22Rv1 (cell line): ENCODE measurements around the gene HOXD12.

Source experiments
- H3K27ac ChIP-seq: fragments of 450-650 bp; 2 replicates; pipeline ENCODE4 v1.5.1; 2017
- ZFX ChIP-seq: fragments of 450-650 bp; IDR thresholded peaks from 2 replicates; pipeline ENCODE4 v1.6.1; 2017; ENCODE audit warnings: antibody characterized with exemption, borderline replicate concordance
- TF ChIP-seq, protein P1 (sequence below): fragments of 450-650 bp; IDR thresholded peaks from 2 replicates; pipeline ENCODE4 v1.5.1; 2017; ENCODE audit warnings: mild to moderate bottlenecking

The HOXD12 gene

GRCh38 chr2:176091329-176092258, 8.0 kb upstream of the HOXD12 start:
- no peak overlapping the region for H3K27ac ChIP-seq
- TF ChIP-seq, protein P1, sequence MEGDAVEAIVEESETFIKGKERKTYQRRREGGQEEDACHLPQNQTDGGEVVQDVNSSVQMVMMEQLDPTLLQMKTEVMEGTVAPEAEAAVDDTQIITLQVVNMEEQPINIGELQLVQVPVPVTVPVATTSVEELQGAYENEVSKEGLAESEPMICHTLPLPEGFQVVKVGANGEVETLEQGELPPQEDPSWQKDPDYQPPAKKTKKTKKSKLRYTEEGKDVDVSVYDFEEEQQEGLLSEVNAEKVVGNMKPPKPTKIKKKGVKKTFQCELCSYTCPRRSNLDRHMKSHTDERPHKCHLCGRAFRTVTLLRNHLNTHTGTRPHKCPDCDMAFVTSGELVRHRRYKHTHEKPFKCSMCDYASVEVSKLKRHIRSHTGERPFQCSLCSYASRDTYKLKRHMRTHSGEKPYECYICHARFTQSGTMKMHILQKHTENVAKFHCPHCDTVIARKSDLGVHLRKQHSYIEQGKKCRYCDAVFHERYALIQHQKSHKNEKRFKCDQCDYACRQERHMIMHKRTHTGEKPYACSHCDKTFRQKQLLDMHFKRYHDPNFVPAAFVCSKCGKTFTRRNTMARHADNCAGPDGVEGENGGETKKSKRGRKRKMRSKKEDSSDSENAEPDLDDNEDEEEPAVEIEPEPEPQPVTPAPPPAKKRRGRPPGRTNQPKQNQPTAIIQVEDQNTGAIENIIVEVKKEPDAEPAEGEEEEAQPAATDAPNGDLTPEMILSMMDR: no peak
- no peak for TF ChIP-seq ZFX

GRCh38 chr2:176092270-176093144, 7.1 kb upstream of the HOXD12 start, which contains the start of gene HOXD13:
Gene HOXD13 (plus strand): TSS chr2:176092721. CDS start chr2:176092891, 170 bp downstream.
- no peak for TF ChIP-seq ZFX
- TF ChIP-seq, protein P1: no peak; the same call in 1 of the 2 replicates
- no peak within 1 kb of the TSS for H3K27ac ChIP-seq

- no peak overlapping the region for H3K27ac ChIP-seq
- TF ChIP-seq ZFX: no peak
- TF ChIP-seq, protein P1: peak; percentile 37
Observed at GRCh38 chr2:176093145-176093897, 6.3 kb upstream of the HOXD12 start.

GRCh38 chr2:176093898-176094249, 5.7 kb upstream of the HOXD12 start:
- TF ChIP-seq, protein P1: no peak
- TF ChIP-seq ZFX: no peak
- H3K27ac ChIP-seq: no peak overlapping the region

DNA sequence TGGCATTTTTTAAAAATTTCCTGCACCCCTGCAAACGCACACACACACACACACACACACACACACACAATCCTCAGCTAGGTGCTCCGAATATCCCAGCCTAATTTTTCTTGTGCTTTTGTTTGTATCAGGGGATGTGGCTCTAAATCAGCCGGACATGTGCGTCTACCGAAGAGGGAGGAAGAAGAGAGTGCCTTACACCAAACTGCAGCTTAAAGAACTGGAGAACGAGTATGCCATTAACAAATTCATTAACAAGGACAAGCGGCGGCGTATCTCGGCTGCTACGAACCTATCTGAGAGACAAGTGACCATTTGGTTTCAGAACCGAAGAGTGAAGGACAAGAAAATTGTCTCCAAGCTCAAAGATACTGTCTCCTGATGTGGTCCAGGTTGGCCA, 5.2 kb upstream of the HOXD12 start:
- no peak for TF ChIP-seq ZFX
- TF ChIP-seq, protein P1: no peak
- H3K27ac ChIP-seq: no peak overlapping the region

- H3K27ac ChIP-seq: no peak overlapping the region
- no peak for TF ChIP-seq ZFX
- TF ChIP-seq, protein P1: no peak
Observed at GRCh38 chr2:176095421-176095820, 4.2 kb upstream of the HOXD12 start.
